Measurements from ENCODE around the gene EPHB3.
A peak's percentile ranks its signal among the peaks of the same experiment; 100 is the strongest.

The EPHB3 gene

GRCh38 chr3:184561061-184561912 is at the start of gene EPHB3:
Gene EPHB3, plus strand, starts transcription at chr3:184561785. Its CDS starts 451 bp downstream, at chr3:184562236.
- peak; percentile 100 for DNase-seq

- no peak for DNase-seq
Observed at GRCh38 chr3:184512621-184513020, 49.0 kb upstream of the EPHB3 start.

GRCh38 chr3:184513276-184514170 is 48.1 kb upstream of the EPHB3 start:
- DNase-seq = peak; percentile 96

GRCh38 chr3:184514171-184514490 is 47.5 kb upstream of the EPHB3 start:
- no peak for DNase-seq

- DNase-seq = no peak
Observed at GRCh38 chr3:184523825-184524615, 37.6 kb upstream of the EPHB3 start.

- no peak for DNase-seq
Observed at GRCh38 chr3:184524981-184525336, 36.6 kb upstream of the EPHB3 start.

GRCh38 chr3:184525337-184526087 is 36.1 kb upstream of the EPHB3 start:
- DNase-seq = no peak

- DNase-seq = no peak
Observed at GRCh38 chr3:184526088-184526433, 35.5 kb upstream of the EPHB3 start.

GRCh38 chr3:184531626-184532280 is 29.8 kb upstream of the EPHB3 start:
- DNase-seq = no peak

- no peak for DNase-seq
Observed at GRCh38 chr3:184532940-184533732, 28.4 kb upstream of the EPHB3 start.

GRCh38 chr3:184537885-184538665 is 23.5 kb upstream of the EPHB3 start:
- DNase-seq = no peak

- DNase-seq = no peak
Observed at GRCh38 chr3:184538666-184539431, 22.7 kb upstream of the EPHB3 start.

GRCh38 chr3:184539801-184540435 is 21.7 kb upstream of the EPHB3 start:
- no peak for DNase-seq

GRCh38 chr3:184540777-184541681 is 20.6 kb upstream of the EPHB3 start:
- peak; percentile 90 for DNase-seq

- DNase-seq = no peak
Observed at GRCh38 chr3:184541886-184542562, 19.6 kb upstream of the EPHB3 start.

GRCh38 chr3:184542577-184542976 is 19.0 kb upstream of the EPHB3 start:
- DNase-seq = no peak

GRCh38 chr3:184543256-184543655 is 18.3 kb upstream of the EPHB3 start:
- DNase-seq = no peak

Measured in NCI-H1105 (cell line).